GM12874 (cell line): ENCODE data around the gene NUP50.

Experiments
- CTCF ChIP-seq: IDR thresholded peaks from 2 replicates; pipeline ENCODE4 v1.5.1; 2011; ENCODE audit warnings: low read depth, mild to moderate bottlenecking, control low read depth, low read length, moderate library complexity; ENCODE audit not compliant: insufficient read depth

NUP50 gene

GRCh38 chr22:45211848-45212247 lies 48.1 kb downstream of the NUP50 start:
- TF ChIP-seq CTCF = no peak

GRCh38 chr22:45212306-45212709 lies 48.6 kb downstream of the NUP50 start:
- no peak for TF ChIP-seq CTCF

- TF ChIP-seq CTCF = no peak
Observed at GRCh38 chr22:45212992-45213751, 49.4 kb downstream of the NUP50 start.

- TF ChIP-seq CTCF = no peak
Observed at GRCh38 chr22:45216133-45217003, 52.6 kb downstream of the NUP50 start.

GRCh38 chr22:45217345-45217744 lies 53.6 kb downstream of the NUP50 start:
- no peak for TF ChIP-seq CTCF

- no peak for TF ChIP-seq CTCF
Observed at GRCh38 chr22:45217806-45218205, 54.1 kb downstream of the NUP50 start.

GRCh38 chr22:45218976-45219375 lies 55.3 kb downstream of the NUP50 start:
- no peak for TF ChIP-seq CTCF
